ENCODE data around the gene C6orf132.

C6orf132 gene

GRCh38 chr6:42104095-42104803, 38.2 kb downstream of the C6orf132 start:
- DNase-seq: peak; percentile 64

GRCh38 chr6:42103753-42104094, 38.7 kb downstream of the C6orf132 start:
- DNase-seq: no peak

GRCh38 chr6:42103216-42103615, 39.2 kb downstream of the C6orf132 start:
- no peak for DNase-seq

- DNase-seq: no peak
Observed at GRCh38 chr6:42101186-42101657, 41.2 kb downstream of the C6orf132 start.

- peak; percentile 8 for DNase-seq
Observed at GRCh38 chr6:42100029-42100901, 42.2 kb downstream of the C6orf132 start.

- DNase-seq: no peak
Observed at GRCh38 chr6:42099340-42100028, 42.9 kb downstream of the C6orf132 start.

GRCh38 chr6:42095776-42096541, 46.5 kb downstream of the C6orf132 start:
- no peak for DNase-seq

GRCh38 chr6:42095094-42095493, 47.3 kb downstream of the C6orf132 start:
- no peak for DNase-seq

- no peak for DNase-seq
Observed at GRCh38 chr6:42093582-42094329, 48.7 kb downstream of the C6orf132 start.

GRCh38 chr6:42091718-42092023, 50.7 kb downstream of the C6orf132 start:
- DNase-seq: no peak

GRCh38 chr6:42090819-42091717, 51.4 kb downstream of the C6orf132 start:
- no peak for DNase-seq

GRCh38 chr6:42088101-42088591, 54.3 kb downstream of the C6orf132 start:
- DNase-seq: no peak

GRCh38 chr6:42086046-42087035, 56.1 kb downstream of the C6orf132 start:
- DNase-seq: no peak

GRCh38 chr6:42084889-42085288, 57.5 kb downstream of the C6orf132 start:
- no peak for DNase-seq

GRCh38 chr6:42083530-42083929, 58.9 kb downstream of the C6orf132 start:
- DNase-seq: no peak

GRCh38 chr6:42079941-42080464, 62.4 kb downstream of the C6orf132 start:
- no peak for DNase-seq

GRCh38 chr6:42078386-42078785, 64.0 kb downstream of the C6orf132 start:
- no peak for DNase-seq

- peak; percentile 55 for DNase-seq
Observed at GRCh38 chr6:42075159-42075838, 67.1 kb downstream of the C6orf132 start.

GRCh38 chr6:42073287-42073686, 69.1 kb downstream of the C6orf132 start:
- DNase-seq: no peak
